Stimulated activated CD8-positive, alpha-beta memory T cell treated with anti-CD3 and anti-CD28 coated beads, Interleukin-12 subunit alpha, Interleukin-12 subunit beta, amount 100 ng/mL, for 24 hours (primary cell): ENCODE data around the gene GLOD4.
"Not testable (repeated sequence)": the region's sequence is repeated elsewhere in the genome, so short reads cannot be mapped to it uniquely, and the experiment has no call there.

Experiments used
- DNase-seq: peaks from one replicate; pipeline ENCODE4 v3.0.0-alpha.2; 2020; ENCODE audit errors: extremely low read depth

The GLOD4 gene

DNA sequence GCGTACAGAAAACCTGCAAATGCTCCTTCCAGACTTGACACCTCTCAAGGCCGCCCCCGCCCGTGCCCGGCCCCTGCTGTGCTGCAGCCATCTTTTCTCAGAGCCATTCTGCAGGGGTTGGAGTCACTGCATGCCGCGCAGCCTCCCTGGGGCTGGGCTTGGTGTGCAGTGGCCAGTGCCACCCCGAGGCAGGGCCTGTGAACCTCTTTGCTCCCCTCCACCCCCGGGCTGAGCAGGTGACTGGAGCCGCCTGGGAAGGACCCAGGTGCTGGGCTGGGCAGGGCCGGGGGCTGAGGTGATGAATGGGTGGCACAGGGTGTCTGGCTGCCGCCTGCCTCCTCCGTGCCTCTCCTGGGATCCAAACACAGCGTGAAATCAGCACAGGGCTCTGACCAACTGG lies 20.4 kb upstream of the GLOD4 start:
- no peak for DNase-seq

- no peak for DNase-seq
Observed at GRCh38 chr17:801660-802059, 19.6 kb upstream of the GLOD4 start.

GRCh38 chr17:800446-801242 lies 18.6 kb upstream of the GLOD4 start:
- DNase-seq: no peak

DNA sequence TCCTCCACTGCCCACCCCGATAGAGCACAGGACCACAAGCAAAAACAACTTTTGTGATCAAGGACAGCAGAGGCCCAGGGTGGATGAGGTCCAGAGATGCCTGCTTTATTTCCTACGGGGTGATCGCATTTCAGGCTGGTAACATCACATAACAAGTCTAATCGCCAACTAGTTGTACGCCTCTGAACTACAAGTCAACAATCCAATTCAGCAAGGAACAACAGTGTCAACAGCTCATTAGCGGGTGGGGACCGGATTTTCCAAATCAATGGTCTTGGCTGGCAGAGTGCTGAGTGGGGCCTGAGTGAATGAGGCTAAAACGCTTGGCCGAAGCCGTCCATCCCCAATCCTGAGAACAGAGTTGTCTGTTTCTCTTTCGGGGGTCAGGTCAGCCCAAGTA lies 17.2 kb upstream of the GLOD4 start:
- DNase-seq: no peak

GRCh38 chr17:798246-798645 lies 16.2 kb upstream of the GLOD4 start:
- DNase-seq: no peak

DNA sequence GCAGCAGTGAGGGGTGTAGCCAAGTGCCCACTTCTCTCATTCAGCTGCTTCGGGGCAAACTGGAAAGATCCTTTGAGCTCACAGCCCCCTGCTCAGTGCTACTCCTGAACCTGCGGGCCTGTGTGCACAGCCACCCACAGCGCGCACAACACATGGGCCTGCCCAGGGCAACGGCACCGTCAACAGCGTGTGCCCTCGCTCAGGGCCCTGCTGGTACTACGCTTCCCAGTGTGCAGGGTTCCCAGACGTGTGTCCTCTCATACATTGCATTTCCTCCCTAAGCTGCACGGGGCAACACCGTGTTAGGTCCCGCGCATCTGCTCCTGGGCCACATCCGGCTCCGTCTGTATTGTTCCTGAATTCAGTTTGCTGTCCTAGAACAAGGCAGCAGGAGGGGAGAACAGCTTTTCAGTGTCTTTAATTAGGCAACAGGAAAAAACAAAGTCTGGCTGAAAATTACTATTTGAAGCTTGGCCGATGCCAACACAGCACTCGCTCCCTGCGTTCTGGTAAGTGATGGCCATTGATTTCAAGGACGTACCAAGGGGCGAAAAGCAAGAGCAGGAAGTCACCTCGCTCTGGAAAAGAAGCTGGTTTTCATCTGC lies 15.3 kb upstream of the GLOD4 start:
- no peak for DNase-seq

- no peak for DNase-seq
Observed at GRCh38 chr17:796609-797008, 14.5 kb upstream of the GLOD4 start.

GRCh38 chr17:795721-796120 lies 13.6 kb upstream of the GLOD4 start:
- no peak for DNase-seq

DNA sequence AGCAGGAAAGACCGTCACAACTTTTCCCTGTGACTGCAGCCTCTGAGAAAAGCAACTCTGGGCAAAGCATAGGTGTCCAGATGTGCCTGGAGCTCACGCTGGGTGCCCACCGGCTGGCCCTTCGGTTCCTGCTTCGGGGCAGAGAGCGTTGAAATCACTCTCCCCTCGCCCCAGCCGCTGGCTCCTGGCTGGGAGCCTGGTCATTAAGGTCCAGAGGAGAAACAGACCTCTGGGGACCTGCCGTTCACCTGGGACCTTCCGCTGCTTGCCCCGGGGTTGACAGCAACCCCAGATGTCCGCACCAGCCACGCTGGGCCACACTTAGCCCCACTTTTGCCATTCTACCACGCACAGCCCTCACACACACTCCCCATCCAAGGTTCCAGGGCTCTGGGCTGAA lies 13.2 kb upstream of the GLOD4 start:
- DNase-seq: no peak

DNA sequence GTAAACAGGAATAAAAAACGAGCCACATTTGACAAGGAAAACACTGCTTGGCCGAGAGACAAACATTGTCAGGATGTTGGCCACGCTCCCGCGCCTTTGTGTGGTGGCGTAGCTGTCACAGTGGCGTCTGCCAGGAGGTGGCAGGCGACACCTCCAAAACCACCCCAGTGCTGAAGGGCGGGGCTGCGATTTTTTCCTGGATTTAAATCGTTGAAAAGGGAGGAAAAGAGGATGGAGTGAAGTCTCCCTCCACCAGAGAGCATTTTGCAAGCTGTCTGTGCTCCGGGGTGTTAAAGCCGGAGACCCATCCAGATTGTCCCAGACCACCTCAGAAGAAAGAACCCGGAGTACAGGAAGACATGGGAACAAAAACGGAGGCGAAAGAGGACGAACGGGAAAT lies 12.8 kb upstream of the GLOD4 start:
- no peak for DNase-seq

DNA sequence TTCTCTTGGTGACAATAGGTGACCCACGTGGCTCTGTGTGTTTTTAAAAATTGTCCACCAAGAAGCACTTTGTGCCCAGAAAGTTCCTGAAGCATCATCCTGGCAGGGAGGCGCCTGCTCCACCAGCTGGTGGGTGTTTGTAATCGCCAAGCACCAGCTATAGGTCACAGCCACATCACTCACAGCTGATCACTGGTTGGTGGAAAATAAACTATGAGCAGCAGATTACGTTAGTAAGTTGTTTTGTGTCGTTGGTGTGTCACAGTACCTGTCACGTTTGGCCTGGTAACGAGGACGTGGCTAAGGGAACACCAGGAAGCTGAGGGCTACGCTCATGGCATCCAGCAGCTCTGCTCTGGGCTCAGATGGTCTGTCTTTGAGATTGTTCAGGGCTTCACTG lies 10.2 kb upstream of the GLOD4 start:
- DNase-seq: no peak

DNA sequence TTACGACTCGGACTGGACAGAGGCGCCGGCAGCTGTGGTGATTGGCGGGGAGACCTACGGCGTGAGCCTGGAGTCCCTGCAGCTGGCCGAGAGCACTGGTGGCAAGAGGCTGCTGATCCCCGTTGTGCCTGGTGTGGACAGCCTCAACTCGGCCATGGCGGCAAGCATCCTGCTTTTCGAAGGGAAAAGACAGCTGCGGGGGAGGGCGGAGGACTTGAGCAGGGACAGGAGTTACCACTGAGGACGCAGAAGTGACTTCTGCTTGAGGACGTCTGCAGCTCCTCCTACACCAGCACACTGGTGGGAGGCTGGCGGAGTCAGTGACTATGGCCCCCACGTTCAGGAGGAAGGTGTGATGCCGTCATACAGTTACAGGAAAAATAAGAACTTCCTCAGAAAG lies 9.7 kb upstream of the GLOD4 start:
- no peak for DNase-seq

- not testable (repeated sequence) for DNase-seq
Observed at GRCh38 chr17:790874-791247, 8.8 kb upstream of the GLOD4 start.

GRCh38 chr17:789931-790873 lies 8.1 kb upstream of the GLOD4 start:
- DNase-seq: not testable (repeated sequence)

GRCh38 chr17:789160-789840 lies 7.2 kb upstream of the GLOD4 start:
- DNase-seq: no peak

DNA sequence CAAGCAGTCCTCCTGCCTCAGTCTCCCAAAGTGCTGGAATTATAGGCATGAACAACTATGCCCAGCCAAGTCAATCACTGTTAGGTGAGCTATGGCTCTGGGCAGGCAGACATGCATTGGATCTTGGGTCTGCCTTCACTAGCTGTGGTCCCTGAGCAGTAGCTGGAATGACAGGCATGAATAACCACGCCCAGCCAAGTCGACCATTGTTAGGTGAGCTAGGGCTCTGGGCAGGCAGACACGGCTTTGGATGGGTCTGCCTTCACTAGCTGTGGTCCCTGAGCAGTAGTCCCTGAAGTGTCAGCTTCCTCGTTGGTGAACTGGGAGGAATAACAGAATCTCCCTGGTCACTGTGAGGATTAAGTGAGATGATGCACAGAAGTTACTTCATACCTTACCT lies 6.5 kb upstream of the GLOD4 start:
- no peak for DNase-seq

- DNase-seq: no peak
Observed at GRCh38 chr17:787641-788221, 5.7 kb upstream of the GLOD4 start.

GRCh38 chr17:785901-786300 lies 3.8 kb upstream of the GLOD4 start:
- not testable (repeated sequence) for DNase-seq

GRCh38 chr17:784143-784542 lies 2.1 kb upstream of the GLOD4 start:
- no peak for DNase-seq

DNA sequence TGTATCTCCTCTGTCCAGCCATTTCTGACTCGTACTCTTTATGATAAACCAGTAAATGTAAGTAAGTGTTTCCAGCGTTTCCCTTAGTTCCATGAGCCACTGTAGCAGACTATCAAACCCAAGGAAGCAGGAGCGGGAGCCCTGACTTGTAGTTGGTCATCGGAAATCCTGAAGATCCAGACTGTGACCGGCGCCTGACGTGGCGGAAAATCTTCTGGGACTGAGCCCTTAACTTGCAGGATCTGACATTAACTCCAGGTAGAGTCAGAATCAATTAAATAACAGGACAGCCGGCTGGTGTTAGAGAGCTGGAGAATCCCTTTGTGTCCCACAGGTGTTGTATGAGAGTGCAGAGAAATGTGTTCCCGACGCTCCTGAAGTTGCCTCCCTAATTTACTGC lies 4.0 kb downstream of the GLOD4 start:
- DNase-seq: no peak

DNA sequence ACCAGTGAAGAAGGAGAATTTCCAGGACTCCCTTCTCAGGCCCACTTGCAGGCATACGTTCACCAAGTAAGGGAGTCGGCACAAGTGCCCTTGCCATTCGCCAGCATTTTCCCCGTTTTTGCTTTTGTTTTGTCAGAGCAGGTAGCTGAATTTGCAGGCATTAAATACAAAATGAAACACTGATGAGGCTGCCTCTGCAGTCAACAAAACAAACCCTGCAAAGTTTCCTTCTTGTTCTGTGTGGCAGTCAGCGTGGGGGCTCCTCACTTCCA lies 7.8 kb downstream of the GLOD4 start:
- no peak for DNase-seq
